Skin of body (tissue), 2 donors: Measurements from ENCODE around the gene MERTK. TPM values are rescaled to one million over a fixed set of nuclear protein-coding genes. Genes with fewer than 3 reads are reported as not detected.
"Not testable (repeated sequence)": the region's sequence is repeated elsewhere in the genome, so short reads cannot be mapped to it uniquely, and the experiment has no call there.

ENCODE experiments used
- DNase-seq: peaks from one replicate; lab custom pipeline; 2025; lab: John Stamatoyannopoulos, UW
- total RNA-seq: library from RNA; depleted of rRNA; stranded (reverse); fragments of >200 nt; gene quantifications from one replicate; pipeline ENCODE4 v1.2.3, GENCODE V29; 2014

Gene MERTK
- 9.5 TPM for total RNA-seq

DNA sequence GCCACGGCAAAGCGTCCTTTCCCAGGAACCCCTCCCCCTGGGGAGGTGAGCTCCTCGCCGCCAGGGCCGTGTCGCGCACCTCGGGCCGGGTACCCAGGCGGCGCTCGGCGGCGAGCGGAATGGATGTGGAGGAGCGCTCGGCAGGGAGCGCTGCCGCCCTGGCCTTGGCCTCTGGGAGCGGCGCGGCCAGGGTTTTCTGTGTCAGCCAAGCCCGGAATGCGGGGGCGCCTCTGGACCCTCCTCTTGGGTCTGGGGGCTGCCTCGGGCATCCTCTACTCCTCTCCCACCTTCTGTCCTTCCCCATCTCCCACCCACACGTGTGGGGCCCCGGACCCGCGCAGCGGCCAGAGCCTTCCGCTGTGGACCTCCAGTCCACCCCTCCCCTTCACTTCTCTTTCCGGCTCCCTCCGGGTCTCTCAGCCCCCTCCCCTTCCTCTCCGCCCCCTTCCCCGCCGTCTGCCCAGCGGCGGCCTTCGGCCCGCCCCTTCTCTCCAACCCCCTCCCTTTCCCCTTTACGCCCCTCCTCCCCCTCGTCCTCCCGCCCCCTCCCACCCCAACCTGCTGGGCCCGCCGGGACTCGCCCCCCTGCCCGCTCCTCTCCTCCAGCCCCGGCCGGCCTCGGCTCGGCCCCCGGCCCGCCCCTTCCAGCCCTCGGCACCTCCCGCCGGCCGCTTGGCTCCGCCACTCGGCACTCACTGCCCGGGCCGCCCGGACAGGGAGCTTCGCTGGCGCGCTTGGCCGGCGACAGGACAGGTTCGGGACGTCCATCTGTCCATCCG is at the start of gene MERTK:
Gene MERTK (plus strand): TSS at position 684 of the 779 bp plus-strand sequence. CDS start 129 bp downstream, outside the sequence.
- peak; percentile 83 for DNase-seq

DNA sequence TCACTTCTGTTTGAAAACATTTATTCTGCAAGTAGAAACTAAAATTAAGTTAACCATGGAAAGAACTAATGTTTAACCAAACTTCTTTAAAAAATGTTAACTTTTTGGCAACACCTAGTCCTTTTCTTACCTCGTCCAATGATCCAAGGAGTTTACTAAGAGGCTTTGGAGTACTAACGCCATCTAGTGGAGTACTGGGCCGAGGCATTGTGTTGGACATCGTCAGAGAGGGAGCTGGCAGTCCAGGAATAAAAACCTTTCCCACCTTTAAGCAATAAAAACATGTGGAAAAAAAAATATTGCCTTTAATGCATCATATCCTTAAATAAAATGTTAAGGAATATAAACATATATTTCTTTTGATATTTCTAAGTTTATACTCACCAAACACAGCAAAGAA is 47.8 kb upstream of the MERTK start:
- peak; percentile 11 for DNase-seq

DNA sequence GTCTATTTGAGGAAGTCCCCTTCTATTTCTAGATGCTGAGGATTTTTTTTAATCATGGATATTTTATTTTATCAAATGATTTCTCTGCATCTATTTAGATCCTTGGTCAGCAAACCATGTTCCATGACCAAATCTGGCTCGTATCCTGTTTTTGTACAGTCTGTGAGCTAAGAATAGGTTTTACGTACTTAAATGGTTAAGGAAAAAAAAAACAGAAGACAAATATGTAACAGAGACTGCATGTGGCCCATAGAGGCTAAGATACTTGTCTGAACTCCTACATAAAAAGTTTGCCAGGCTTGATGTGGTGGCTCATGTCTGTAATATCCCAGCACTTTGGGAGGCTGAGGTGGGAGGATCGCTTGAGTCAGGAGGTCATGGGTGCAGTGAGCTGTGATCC is 45.9 kb upstream of the MERTK start:
- not testable (repeated sequence) for DNase-seq

DNA sequence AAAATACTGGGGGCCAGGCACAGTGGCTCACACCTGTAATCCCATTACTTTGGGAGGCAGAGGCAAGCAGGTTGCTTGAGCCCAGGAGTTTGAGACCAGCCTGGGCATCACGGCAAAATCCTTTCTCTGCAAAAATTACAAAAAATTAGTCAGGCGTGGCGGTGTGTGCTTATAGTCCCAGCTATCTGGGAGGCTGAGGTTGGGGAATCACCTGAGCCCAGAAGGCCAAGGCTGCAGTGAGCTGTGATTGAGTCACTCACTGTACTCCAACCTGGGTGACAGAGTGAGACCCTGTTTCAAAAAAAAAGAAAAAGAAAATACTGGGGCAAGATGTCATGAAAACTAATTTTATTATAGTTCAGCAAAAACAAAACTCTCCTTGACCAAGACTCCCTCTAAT is 38.4 kb upstream of the MERTK start:
- DNase-seq: not testable (repeated sequence)

DNA sequence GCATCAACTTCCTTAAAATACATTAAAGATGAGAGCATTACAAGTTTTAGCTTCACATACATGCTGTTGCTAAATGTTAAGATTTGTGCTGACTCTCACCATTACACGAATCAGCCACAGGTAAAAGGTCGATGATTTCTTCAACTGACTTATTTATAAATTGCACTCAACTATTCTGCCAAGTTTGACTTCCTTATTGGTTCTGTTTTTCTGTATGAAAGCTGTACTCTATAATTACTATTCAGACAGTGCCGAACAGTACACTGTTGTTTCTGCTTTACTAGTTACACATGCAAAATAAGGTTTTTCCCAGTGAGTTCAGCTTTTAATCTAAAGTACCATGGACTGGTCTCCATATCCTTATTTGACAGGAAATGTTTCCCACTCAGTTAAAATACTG is 33.3 kb upstream of the MERTK start:
- DNase-seq: not testable (repeated sequence)

DNA sequence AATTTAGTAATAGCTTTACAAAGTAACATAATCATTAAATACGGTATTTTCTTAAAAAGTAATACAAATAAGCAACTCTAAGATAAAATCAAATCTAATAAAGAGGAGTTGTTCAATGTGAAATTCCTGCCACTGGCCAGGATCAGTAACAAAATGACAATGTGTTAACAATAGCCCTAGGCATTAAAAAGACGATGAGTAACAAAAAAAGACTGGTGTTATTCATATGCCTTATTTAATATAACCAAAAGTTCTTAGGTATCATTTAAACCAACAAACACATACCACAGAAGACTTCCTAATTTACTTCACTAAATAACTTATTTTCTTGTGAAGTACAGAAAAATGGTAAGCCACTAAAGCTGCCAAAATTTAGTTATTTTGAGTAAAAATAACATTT is 25.6 kb upstream of the MERTK start:
- DNase-seq: not testable (repeated sequence)

DNA sequence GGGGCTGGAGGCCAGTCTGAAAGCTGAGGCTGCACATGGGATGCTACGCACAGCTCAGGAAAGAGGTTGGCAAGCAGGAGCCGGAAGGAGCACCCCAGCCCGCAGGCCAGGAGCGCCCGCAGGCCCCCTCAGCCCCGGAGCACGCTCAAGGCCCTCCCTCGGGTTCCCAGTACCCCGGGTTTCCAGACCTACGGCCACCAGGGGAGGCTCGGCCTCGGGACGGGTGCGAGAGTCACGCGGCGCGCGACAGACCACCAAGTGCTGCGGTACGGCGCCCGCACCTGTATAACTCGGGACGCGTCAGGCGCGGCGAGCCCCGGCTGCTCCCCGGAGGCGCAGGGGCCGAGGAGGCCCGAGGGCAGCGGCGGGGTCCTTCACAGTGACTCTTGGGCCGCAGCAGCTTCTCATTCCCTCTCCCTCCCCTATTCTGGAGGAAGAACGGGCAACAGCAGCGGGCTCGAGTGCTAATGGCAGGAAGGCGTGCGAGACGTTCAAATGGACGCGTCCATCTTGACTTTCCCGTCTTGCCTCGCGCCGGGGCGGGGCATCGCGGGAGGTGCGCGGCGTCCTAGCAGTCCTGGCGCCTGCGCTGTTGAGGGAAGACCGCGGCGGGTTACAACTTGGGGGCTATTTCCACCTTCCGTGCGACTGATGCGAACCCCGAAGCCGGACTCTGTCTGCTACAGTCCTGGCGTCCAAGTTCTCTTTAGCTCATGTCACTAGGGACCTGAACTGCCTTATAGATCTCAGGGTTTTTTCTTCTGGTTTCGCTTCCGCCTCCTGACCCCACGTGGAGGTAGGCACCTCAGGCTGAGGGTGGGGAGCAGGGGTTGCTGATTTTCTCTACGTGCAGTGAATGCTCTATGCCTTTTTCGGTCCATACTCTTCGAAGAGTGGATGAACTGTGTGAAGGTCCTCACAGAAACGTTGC is 14.5 kb upstream of the MERTK start, which contains the start of gene ANAPC1:
Gene ANAPC1 (minus strand): TSS at position 533 of the 931 bp plus-strand sequence. CDS start 3,368 bp downstream, outside the sequence.
- peak; percentile 50 for DNase-seq

DNA sequence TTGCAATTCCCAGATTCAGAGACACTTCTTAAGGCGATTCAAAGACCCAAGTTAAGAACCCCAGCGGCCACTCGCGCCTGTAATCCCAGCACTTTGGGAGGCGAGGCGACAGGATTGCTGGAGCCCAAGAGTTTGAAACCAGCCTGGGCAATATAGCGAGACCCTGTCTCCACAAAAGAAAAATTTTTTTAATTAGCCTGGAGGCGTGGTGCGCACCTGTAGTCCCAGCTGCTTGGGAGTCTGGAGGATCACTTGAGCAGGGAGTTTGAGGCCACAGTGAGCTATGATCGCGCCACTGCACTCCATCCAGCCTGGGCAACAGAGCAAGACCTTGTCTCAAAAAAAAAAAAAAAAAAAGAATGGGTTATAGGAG is 13.8 kb upstream of the MERTK start:
- DNase-seq: no peak

DNA sequence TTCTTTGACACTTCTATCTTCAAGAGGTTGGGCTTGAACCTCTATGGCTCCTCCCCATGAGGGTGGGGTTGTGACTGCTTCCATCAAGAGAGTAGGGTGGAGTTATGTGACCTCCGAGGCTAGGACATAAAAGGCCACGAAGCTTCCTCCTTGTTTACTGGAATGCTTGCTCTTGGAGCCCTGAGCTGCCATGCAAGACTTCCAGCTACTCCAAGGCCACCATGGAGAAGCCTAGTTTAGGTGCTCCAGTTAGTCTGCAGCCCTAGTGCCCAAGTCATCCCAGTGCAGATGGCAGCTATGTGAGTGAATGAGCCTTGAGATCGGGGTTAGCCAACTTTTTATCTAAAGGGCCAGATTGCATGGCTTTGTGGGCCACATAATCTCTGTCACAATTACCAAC is 2.4 kb upstream of the MERTK start:
- no peak for DNase-seq

DNA sequence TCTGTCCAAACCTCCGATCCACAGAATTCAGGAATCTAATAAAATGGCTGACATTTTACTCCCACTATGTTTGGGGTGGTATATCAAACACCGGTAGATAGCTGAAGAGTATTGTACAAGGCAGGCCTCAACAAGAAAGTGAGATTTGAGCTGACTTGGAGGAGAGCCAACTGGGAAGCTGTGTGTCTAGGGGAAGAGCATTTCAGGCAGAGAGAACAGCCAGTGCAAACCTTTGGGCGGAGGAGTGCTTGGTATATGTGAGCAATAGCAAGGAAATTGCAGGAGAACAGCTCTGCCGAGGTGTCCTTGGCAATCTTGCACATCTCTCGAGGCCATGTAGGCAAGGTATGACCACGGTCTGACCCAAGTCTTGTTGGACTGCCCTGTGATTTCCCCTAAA is 1.8 kb upstream of the MERTK start:
- DNase-seq: no peak

DNA sequence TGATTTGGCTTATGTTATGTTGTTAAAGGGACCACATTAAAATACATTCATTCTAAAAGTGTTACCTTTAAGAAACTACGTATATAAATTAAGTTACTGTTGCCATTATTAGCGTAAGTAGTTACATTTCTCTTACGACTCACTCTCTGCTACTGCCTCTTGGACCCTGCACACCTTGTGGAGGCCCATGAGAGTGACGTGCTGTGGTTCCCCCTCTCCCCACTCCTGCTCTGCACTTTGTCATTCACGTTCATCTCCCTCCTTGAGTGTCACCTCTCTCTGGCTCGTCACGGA is 830 bp upstream of the MERTK start:
- DNase-seq: no peak

DNA sequence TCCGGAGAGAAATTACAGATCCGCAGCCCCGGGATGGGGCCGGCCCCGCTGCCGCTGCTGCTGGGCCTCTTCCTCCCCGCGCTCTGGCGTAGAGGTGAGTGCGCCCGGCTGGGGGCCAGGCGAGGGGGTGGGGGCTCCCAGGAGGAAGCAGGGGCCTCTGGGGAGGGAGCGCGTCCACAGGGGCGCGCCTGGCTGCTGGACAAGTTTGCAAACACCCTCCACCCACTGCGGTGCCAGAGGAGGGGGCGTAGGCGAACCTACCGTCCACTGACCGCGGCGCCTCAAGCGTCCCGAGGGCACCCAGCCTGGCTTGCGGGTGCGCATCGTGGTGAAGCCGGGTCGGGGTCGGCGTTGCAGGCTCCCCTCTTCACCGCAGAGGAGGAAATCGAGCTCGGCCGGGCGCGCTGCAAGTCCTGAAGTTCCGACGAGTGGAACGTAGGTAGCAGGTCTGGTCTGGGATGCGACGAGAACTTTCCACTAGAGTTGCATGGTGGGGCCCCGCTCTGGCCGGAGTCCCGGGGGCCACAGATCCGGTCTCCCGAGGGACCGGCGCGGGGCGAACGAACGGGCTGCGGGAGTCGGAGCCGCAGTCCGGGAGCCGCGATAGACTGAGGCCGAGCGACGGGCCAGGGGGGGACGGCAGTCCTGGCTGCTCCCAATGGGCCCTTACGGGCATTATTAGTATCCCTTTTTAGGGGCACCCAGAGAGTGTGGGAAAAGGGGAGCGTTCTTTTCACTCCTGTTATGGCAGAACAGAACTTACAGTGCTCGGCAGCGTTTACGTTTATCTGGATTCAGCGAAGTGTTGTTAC is 502 bp downstream of the MERTK start:
- no peak for DNase-seq

DNA sequence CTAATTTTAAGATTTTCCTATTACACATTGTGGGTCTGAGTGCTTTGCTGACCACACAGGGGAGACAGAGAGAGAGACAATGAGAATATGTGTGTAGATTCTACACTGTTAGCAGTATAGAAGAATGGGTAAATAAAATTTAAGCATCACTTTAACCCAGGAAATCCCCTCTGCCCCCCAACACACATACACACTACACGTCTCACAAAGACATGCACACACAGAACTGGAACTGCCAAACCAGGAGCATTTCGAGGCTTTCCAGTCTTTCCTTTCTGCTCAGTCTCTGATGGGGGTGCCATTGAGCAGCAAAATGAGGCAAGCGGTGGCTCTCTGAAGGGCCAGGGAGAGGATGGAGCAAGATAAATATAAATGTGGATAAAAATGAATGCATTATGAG is 2.5 kb downstream of the MERTK start:
- no peak for DNase-seq

DNA sequence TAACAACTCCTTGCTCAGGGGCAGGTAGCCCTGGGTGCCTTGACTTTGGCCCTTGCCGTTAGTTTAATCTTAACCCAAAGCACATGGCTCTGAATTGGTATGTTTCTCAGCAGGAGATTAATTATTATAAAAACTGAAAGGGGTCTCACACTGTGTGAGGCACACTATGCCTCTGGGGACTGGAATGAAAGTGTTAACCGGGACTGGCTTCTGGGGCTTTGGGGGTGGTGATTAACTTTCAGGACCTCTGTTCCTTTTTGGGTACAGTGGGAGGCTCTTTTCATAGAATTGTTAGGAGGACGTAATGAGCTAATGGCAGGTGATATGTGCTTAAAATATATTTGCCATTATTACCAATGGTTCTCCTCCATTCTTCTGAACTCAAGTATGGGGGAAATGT is 5.1 kb downstream of the MERTK start:
- no peak for DNase-seq

DNA sequence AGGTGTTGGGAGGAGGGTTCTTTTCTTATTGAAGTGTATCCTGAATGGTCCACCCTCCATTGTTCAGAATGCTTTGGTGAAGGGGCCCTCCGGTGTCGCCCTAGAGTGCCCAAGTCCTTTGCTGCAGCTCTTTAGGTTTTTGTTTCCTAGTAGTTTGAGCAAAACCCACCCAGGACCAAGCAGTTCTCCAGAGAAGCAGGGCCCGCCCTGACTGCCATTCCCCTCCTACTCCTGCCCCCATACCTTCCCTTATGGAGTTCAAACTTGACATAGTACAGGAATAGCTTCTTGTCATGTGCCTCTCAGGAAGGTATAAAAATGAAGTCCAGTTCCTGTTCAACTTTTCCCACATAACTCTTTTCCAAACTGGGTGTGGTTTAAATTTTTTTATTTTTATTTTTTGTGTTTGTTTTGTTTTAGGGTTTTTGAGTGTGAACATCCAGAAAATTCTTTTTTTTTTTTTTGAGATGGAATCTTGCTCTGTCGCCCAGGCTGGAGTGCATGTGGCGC is 5.6 kb downstream of the MERTK start:
- no peak for DNase-seq

DNA sequence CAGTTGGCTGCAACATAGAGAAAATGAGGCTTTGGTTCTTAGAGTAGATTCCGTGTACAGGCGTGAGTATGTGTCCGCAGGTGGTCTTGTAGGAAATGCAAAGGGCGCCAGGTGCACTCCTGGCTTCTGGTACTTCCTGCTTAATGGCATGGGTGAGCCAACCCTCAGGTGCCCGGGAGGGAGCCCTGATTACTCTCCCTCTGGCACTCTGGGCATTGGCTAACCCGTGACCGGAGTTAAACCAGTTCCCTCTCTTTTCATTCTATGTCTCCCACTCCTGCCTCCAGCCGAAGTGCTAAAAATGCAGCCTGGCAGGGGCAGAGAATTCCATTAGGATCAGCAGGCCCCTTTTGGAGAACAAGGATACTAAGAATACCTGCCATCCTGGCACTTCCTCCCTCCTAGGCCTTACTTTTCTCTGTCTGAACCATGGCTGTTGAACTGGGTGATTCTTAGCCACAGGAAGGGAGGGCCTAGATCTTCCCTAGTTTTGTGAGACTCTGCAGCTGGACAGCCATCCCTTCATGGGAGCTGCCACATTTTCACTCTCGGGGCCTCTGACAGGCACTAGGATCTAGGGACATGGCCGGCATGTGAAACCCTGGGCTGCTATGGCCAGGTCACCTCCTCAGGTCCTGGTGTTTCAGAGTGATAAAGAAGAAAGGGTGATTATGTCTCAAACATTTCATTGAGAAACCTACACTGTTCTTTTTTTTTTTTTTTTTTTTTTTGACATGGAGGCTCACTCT is 6.5 kb downstream of the MERTK start:
- DNase-seq: no peak

DNA sequence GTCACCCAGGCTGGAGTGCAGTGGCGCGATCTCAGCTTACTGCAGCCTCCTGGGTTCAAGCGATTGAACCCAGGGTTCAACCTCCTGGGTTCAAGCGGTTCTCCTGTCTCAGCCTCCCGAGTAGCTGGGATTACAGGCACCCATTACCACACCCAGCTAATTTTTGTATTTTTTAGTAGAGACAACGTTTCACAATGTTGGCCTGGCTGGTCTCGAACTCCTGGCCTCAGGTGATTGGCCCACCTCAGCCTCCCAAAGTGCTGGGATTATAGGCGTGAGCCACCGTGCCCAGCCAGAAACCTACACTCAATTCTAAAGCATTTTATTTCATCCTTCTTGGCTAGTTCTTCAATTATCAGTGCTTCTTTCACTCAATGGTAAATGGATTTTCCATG is 7.1 kb downstream of the MERTK start:
- not testable (repeated sequence) for DNase-seq

DNA sequence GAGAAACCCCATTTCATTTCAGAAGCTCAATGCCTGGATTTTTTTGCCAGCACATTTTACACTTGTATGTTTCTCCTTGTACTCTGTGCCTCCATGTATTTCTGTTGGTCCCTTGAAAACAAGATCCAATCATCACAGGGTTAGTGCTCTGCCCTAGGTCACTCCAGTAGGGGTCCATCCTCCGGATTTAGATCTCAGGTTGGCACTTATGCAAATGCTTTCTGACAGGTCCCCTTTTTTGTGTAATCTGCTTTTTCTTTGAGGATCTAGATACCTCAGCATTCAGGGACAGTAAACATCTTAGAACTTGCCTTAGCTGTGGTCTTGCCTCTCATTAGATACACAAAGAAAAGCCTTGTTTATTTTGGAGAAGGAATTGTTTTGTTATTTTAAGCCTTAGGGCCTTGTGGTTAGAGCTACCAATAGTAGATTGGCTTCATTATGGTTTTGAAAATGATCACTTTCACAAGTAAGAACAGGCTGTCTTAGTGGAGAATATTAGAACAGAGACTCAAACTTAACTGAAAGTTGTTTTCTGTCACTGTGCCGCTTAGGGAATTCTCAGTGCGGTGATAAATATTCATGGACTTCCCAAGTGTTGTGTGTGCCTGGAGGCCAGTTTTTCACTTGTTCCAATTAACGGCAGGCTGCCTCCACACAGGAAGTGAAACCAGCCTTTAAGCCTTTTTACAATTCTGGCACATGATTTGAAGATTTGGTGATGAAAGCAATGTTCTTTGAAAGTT is 7.8 kb downstream of the MERTK start:
- DNase-seq: peak; percentile 52

DNA sequence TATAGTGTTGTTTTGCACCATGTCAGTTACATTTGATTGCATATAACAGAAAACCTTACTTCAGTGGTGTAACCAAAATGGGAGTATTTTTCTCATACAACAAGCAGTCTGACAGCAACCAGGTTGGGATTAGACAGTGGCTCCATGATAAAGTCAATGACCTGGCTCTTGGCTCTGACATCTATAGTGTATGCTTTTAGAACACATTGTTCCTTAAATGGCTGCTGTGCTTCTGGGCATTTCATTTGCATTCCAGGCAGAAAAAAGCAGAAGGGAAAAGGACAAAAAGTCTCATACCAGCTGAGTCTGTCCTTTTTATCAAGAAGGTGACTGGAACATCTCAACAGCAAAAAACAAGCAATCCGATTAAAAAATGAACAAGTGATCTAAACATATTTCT is 10.2 kb downstream of the MERTK start:
- no peak for DNase-seq

DNA sequence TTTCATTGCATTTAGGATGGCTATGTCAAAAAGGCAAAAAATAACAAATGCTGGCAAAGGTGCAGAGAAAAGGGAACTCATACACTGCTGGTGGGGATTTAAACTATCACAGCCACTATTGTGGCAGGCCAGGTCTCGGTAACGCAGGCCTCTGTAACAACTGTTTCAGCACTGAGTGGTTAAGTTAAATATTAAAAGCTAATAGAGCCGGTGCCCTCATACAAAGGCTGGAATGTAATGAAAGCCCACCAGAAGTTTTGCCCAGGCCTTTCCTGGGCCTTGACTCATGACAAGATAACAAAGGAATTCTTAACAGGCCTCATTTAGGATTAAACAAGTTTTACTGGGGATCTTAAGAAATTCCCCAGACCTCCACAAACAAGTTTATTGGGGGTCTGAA is 10.7 kb downstream of the MERTK start:
- no peak for DNase-seq
